Measurements from ENCODE around the gene CALM1.
A peak's percentile ranks its signal among the peaks of the same experiment; 100 is the strongest.

CALM1 gene

GRCh38 chr14:90396341-90397339, at the start of gene CALM1:
Gene CALM1 (plus strand): TSS chr14:90397029. CDS start chr14:90397231, 202 bp downstream.
- DNase-seq (ENCODE audit: low read depth), result peak; percentile 97

- DNase-seq (ENCODE audit: low read depth), result no peak
These were observed 48.6 kb upstream of the CALM1 start for GRCh38 chr14:90348270-90348669.

- no peak for DNase-seq (ENCODE audit: low read depth)
These were observed 47.1 kb upstream of the CALM1 start for GRCh38 chr14:90349739-90350138.

GRCh38 chr14:90354551-90355298, 42.1 kb upstream of the CALM1 start:
- no peak for DNase-seq (ENCODE audit: low read depth)

GRCh38 chr14:90355540-90356518, 41.0 kb upstream of the CALM1 start:
- no peak for DNase-seq (ENCODE audit: low read depth)

GRCh38 chr14:90356925-90357324, 39.9 kb upstream of the CALM1 start:
- no peak for DNase-seq (ENCODE audit: low read depth)

- DNase-seq (ENCODE audit: low read depth), result no peak
These were observed 38.5 kb upstream of the CALM1 start for GRCh38 chr14:90358359-90358758.

GRCh38 chr14:90361865-90362557, 34.8 kb upstream of the CALM1 start:
- no peak for DNase-seq (ENCODE audit: low read depth)

- DNase-seq (ENCODE audit: low read depth), result no peak
These were observed 34.3 kb upstream of the CALM1 start for GRCh38 chr14:90362558-90362896.

- no peak for DNase-seq (ENCODE audit: low read depth)
These were observed 27.7 kb upstream of the CALM1 start for GRCh38 chr14:90368946-90369721.

GRCh38 chr14:90373887-90374286, 22.9 kb upstream of the CALM1 start:
- no peak for DNase-seq (ENCODE audit: low read depth)

GRCh38 chr14:90374813-90375212, 22.0 kb upstream of the CALM1 start:
- DNase-seq (ENCODE audit: low read depth), result no peak

GRCh38 chr14:90375934-90376333, 20.9 kb upstream of the CALM1 start:
- DNase-seq (ENCODE audit: low read depth), result no peak

- no peak for DNase-seq (ENCODE audit: low read depth)
These were observed 18.6 kb upstream of the CALM1 start for GRCh38 chr14:90378249-90378648.

GRCh38 chr14:90379106-90379505, 17.7 kb upstream of the CALM1 start:
- DNase-seq (ENCODE audit: low read depth), result no peak

GRCh38 chr14:90381011-90381786, 15.6 kb upstream of the CALM1 start:
- DNase-seq (ENCODE audit: low read depth), result no peak

- DNase-seq (ENCODE audit: low read depth), result no peak
These were observed 14.8 kb upstream of the CALM1 start for GRCh38 chr14:90381999-90382451.

- DNase-seq (ENCODE audit: low read depth), result peak; percentile 62
These were observed 14.2 kb upstream of the CALM1 start for GRCh38 chr14:90382491-90383125.

GRCh38 chr14:90383126-90383730, 13.6 kb upstream of the CALM1 start:
- peak; percentile 95 for DNase-seq (ENCODE audit: low read depth)

Measured in activated T-cell treated with anti-CD3 and anti-CD28 coated beads for 1 hour (primary cell).